Measurements from ENCODE around the gene PNMA6E.

The PNMA6E gene

DNA sequence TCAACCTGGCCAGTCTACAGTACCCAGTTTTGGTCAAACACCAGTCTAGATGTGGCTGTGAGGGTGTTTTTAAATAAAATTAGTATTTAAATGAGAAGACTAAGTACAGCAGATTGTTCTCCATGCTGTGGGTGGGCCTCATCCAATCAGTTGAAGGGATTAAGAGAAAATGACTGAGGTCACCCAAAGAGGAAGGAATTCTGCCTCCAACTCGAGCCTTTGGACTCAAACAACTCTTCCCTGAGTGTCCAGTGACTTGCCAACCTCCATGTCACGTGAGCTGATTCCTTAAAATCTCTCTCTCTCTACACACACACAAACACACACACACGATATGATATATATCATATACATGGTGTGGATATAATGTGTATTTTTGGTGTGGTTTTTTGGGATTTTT lies 34.7 kb upstream of the PNMA6E start:
- no peak for DNase-seq (ENCODE audit: low read depth in 2 of 2)

DNA sequence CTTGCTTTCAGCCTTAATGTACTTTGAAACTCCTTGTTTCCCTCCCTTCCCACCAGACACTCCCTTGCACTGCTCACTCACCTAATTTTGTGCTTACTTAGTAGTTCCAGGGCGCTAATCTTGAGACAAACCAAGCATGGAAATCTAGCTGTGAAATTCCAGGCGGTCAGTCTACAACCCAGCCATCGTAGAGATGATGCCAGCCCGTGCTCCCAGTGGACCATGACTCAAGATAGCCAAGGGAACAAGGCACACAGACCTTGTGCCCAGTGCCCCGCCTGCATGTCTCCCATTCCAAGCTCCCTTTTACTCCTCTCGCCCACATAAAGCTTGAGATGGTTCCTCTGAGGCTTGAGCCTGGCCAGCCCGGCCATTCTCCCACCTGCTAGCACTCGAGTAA lies 33.7 kb upstream of the PNMA6E start:
- no peak for DNase-seq (ENCODE audit: low read depth in 2 of 2)

DNA sequence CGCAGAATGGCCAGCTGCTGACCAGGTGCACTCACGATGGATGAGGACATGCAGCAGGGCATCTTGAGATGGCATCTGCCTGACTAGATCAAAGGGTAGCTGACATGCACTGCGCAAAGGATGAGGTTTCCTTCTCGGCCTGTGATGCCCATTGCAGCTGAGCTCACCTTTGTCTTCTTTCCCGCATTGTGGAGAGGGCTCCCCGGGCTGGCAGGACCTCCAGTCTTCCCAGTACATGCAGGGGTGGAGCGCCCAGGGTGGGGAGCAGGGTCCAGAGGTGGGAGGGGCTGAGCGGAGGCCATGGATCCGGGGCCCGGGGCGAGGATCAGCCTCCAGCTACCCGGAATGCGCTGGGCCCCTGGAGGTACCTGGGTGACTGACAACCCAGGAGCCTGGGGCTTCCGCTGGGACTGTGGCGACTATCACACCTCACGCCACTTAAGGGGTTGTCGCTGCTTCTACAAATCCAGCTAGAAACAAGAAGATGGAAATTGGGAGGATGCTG lies 32.7 kb upstream of the PNMA6E start:
- no peak for DNase-seq (ENCODE audit: low read depth in 2 of 2)

DNA sequence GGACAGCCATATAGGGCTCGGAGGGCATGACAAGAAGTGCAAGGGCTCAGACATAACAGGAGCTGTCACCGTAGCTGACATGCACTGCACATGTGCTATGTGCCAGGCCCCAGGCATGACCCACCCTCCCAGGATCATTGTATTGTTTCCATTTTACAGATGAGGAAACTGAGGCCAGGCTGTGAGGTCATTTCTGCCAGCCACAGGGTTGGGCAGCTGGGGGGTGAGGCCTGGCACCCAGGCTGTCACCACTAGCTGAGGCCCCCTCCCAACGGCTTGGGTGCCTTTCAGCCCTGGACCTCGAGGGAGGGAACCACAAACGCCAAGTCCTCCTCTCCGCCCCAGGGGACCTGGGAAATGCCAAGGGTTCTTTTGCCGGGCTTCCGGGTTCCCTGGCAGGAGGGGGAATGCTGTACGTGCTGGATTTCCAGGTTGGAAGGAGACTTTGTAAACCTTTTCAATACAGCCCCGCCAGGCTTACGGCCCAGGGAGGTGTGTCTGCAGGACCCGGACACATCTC lies 32.1 kb upstream of the PNMA6E start:
- no peak for DNase-seq (ENCODE audit: low read depth in 2 of 2)

DNA sequence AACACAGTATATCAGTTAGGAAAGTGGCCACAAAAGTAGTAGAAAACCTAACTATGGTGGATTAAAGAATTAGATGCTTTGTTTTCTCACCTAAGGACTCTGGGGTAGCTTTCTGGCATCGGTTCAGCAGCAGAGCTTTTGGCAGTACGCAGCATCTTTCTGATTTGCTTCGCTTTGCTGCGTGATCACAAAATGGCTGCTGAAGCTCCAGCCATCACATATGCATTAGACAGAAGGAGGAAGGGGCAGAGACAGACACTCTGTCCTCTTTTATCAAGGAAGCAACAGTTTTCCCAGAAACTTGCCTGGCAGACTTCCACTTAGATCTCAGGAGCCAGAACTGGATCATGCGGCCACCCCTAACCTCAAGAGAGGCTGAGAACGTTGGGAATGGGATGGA lies 29.6 kb upstream of the PNMA6E start:
- no peak for DNase-seq (ENCODE audit: low read depth in 2 of 2)

DNA sequence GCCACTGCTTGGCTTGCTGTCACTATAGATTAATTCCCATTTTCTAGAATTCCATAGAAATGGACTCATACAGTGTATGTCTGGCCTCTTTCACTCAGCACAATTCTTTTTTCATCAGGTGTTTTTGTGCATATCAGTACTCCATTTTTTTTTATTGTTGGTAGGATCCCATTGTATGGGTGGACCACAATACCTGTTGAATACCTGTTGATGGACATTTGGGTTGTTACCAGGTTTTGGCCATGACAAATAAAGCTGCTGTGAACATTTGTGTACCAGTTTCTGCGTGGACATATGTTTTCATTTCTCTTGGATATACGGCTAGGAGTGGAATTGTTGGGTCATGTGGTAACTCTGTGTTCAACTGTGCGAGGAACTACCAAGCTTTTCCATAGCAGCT lies 25.1 kb upstream of the PNMA6E start:
- no peak for DNase-seq (ENCODE audit: low read depth in 2 of 2)

DNA sequence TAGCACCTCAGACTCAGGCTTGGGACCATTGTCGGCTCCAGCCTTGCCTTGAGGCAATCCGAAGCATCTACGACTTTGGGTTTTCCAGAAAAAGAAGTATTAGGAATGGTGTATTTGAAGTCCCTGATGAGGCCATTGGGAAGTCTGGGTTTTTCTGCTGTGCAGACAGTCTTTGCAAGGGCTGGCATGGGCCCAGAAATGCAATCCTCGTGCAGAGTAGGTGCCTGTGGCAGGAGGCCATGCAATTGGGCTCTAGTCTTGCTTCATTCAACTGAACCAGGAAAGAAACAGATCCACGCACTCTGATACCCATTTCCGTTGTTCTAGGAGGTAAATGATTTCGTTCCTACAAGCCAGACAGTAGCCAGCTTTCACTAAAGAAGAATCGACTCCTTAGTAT lies 22.5 kb upstream of the PNMA6E start:
- DNase-seq (ENCODE audit: low read depth in 2 of 2) = no peak

DNA sequence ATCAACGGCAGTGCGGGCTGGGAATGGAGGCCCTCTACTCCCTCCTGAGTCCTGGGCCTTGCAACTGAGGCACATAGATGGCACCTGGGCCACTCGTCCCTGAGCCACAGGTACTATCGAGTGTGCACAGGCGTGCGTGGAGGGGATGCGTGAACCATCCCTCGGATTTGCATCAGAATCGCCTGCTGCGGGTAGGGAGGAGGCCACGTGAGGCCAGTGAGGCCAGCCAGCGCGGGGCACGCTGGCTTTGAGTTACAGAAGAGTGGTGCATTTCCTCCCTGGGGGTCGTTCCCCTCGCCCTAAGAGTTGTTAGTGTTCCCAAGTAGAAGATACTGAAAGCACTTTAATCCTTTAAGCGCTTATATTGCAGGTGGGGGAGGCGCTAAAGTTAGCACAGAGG lies 20.7 kb upstream of the PNMA6E start:
- DNase-seq (ENCODE audit: low read depth in 2 of 2) = no peak

DNA sequence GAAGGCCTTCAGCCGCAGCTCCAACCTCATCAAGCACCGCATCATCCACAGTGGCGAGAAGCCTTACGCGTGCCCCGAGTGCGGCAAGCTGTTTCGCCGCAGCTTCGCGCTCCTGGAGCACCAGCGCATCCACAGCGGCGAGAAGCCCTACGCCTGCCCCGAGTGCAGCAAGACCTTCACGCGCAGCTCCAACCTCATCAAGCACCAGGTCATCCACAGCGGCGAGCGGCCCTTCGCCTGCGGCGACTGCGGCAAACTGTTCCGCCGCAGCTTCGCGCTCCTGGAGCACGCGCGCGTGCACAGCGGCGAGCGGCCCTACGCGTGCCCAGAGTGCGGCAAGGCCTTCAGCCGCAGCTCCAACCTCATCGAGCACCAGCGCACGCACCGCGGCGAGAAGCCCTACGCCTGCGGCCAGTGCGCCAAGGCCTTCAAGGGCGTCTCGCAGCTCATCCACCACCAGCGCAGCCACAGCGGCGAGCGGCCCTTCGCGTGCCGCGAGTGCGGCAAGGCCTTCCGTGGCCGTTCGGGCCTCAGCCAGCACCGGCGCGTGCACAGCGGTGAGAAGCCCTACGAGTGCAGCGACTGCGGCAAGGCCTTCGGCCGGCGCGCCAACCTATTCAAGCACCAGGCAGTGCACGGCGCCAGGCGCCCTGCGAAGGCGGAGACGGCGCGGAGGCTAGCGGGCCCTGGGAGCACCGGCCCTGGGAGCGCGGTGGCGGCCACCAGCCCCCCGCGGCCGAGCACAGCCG lies 19.9 kb upstream of the PNMA6E start:
- no peak for DNase-seq (ENCODE audit: low read depth in 2 of 2)

DNA sequence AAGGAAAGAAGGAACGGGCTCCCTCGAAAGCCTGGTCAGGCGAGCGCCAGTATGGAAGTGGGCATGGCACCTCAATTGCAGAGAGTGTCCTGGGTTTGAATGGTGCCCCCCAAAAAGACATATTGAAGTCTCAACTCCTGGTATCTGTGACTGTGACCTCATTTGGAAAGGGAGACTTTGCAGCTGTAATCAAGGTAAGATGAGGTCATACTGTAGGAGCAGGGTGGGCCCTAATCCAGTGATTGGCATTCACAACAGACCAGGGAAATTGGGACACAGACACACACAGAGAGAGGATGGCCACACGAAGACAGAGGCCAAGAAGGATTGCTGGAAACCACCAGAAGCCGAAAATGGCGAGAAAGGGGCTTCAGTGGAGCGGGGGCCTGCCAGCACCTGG lies 16.5 kb upstream of the PNMA6E start:
- DNase-seq (ENCODE audit: low read depth in 2 of 2) = no peak

DNA sequence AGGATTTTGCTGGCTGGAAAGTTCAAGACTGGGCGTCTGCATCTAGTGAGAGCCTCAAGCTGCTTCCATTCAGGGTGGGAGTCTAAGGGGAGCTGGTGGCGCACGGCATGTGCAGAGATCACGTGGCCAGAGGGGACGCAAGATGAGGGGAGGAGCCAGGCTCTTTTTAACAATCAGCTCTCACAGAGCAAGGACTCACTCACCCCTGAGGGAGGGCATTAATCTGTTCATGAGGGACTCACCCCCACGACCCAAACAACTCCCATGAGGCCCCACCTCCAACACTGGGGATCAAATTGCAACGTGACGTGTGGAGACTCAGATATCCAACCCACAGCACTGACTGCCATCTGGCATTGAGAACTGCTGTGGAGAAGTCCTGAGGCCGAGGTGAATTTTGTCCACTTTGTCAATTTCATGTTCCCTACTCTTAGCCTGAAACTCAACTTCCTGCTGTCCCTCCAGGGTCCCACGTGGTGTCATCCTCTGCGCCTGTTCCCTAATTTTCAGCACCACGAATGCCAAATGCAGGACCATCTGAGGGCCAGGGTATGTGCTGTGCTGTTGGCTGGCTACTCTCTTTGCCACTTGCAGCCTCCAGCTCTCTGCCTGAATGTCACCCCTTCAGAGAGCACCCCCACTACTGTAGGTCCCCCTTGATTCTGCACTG lies 15.8 kb upstream of the PNMA6E start:
- no peak for DNase-seq (ENCODE audit: low read depth in 2 of 2)

DNA sequence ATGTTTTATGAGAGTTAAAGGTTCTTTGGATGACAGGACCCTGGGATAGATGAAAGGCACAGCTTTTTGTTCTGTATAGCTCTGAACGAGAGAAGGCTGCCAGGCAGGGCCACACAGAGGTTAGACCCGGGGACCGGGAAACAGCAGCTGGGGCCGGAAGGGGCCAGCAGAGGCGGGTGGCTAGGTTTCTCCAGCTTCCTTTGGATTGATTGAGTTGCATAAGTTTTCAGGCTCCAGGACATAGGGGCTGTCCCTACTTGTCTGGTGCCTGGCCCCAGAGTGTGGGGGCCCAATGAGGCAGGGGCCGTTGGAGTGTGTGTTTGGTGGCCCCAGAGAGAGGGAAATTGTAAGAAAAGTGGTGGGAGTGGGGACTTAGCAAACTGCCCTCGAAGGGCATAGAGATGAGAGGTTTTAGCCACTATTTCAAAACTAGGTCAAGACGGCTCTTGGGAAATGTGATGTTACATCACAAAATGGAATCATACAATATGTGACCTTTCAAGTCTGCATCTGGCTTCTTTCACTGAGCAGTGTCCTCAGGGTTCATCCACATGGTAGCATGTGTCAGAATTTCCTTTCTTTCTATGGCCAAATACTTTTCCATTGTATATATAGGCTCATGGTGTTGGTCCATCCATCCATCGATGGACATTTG lies 13.8 kb upstream of the PNMA6E start:
- DNase-seq (ENCODE audit: low read depth in 2 of 2) = no peak

DNA sequence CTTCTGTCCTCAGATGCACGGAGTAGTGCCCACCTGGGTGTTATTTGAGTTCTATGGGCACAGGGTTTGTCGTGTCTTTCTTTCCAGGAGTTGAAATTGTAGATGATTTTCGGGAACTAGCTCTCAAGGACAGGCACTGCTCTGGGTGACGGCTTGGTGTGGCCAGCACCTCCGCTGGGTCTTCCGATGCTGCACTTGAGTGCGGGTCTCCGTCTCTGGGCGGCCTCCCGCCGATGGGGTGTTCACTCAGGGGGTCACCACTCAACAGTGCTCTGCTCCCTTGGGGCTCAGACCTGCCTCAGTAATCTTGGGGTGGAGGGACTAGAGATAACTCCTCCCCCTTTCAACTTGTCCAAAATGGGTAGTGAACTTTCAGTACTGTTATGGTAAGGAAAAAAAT lies 12.6 kb upstream of the PNMA6E start:
- DNase-seq (ENCODE audit: low read depth in 2 of 2) = no peak

DNA sequence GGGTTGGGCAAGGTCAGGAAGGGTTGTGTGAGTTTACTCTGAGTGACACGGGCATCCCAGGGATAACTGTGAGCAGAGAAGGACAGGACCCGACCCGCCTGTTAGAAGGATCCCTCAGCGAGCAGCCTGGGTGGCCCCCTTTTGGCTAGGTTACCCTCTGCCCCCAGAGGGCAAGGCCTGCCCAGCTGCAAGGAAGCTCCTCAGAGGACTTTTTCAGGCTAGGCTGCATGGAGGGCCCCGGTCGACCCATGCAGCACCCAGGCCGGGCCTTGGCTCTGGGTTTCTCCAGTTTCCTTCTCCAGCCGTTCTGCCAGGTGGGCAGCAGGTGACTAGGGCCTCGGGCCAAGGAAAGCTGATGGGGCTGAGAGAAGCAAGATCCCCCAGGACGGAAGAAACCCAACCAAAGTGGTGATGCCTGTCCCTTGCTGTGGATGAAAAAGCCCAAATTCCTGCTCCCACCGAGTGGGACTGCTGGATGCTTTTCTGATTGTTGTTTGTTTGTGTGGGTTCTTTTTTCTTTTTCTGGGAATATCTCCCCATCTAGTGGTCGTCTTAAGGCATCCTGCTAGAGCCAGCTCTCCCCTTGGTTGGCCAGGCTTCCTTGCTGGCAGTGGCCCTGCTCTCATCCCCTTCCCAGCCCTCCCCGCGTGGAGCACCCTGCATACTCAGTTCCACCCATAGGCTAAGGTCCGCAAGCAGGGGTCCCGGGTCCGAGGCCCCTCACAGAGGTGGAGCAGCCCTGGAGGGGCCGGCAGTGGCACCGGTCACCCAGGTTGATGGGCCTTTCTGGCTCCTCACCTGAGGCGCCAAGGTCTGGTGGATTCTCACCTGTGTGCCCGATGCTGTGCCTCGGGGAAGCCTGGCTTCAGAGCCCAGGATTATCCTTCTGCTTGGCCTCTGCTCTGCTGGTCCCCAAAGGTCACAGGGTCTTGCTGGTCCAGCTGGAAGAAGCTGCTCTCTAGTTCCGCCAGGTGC lies 11.9 kb upstream of the PNMA6E start:
- DNase-seq (ENCODE audit: low read depth in 2 of 2) = no peak

DNA sequence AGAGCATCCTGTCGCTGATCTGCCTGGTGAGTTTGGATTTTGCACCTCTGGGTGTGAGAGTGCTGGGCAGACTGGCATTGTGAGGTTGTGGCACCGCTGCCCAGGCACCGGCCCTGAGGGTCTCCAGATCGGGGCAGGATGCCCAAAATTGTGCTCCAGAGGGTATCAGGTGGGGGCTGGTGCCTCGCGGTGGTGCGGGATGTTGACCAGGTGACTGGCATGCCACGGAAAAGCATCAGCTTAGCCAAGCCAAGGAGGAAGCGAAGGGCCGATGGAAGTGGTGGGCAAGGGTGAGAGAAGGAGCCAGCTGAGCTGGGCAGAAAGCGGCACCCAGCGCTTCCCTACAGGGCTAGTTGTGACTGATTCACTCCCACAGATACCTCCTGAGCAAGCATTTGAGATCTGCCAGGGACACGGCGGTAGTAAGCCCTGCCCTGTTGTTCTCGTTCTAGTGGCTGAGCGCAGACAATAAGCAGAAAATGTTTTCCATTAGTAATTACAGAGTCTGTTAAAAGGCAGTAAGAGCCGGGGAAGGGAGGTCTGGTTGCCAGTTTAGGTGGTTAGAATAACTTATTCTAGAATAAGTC lies 10.9 kb upstream of the PNMA6E start:
- DNase-seq (ENCODE audit: low read depth in 2 of 2) = no peak

DNA sequence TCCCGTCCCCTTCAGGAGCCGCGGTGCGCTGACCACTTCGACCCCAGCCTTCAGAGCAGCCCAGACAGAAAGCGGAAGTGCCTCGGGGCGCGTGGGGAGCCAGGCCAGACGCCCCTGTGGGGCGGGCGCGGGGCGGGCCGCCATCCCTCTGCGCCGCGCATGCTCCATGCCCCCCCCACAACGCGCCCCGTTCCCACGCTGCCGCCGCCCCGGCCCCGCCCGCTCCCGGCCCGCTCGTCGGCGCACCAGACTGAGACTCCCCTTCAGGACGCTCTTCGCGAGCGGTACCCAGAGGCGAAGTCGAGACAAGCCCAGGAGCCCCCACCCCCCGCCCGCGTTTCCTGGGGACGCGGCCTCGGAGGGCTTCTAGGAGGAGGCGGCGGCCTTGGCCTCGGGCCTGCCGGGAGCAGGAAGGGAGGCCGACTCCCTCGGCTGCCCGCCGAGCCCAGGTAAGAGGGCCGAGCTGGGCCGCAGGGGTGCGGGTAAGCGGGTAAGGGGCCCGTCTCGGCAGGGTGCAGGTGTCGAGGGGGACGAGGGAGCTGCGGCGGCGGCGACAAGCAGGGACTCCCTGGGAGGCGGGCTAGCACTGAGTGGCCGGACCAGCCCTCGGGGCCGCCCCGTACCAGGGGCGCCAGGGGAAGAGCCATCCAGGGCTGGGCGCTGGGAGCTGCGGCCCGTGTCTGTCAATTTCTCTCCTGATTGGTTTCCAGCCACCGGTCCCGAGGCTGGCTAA lies 10.3 kb upstream of the PNMA6E start, which contains the start of gene ZFP92:
ZFP92 (plus strand) TSS at position 218 of the 733 bp plus-strand sequence. CDS start 6,851 bp downstream, outside the sequence.
- peak in 1 of 2 donors; percentile 19 for DNase-seq (ENCODE audit: low read depth in 2 of 2)

DNA sequence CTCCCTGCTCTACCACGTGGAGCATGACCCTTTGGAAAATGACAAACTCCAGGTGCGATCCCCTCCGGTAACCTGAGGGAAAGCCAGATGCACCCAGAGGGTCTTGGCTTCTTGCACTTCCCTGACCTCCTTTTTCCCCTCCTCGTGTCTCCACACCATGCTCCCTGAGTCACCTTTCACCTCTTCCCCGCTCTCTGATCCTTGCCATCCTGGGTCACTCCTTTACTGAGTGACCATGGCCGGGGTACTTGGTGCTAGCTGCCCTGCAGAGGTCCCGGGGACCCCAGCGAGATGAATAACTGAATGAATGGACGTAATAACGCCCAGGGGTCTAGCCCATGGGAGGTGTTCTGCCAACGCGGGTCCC lies 9.7 kb upstream of the PNMA6E start:
- no peak for DNase-seq (ENCODE audit: low read depth in 2 of 2)

DNA sequence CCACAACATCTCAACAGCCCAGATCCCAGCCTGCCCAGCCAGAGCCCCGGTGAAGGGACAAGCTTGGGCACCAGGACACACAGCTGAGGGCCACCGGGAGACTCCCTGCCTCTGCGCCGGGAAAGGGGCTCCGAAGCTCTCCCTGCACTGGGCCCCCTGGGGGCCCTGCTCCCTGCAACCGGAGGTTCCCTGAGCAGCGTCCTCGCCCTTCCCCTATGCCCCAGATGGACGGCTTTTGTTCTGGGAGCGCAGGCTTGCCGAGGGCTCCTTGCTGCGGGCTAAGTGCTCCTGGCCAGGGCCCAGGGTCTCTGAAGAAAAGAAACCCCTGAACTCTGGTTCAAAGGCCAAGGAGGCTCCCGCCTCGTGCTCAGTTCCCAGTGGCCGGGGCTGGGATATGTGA lies 9.2 kb upstream of the PNMA6E start:
- no peak for DNase-seq (ENCODE audit: low read depth in 2 of 2)

DNA sequence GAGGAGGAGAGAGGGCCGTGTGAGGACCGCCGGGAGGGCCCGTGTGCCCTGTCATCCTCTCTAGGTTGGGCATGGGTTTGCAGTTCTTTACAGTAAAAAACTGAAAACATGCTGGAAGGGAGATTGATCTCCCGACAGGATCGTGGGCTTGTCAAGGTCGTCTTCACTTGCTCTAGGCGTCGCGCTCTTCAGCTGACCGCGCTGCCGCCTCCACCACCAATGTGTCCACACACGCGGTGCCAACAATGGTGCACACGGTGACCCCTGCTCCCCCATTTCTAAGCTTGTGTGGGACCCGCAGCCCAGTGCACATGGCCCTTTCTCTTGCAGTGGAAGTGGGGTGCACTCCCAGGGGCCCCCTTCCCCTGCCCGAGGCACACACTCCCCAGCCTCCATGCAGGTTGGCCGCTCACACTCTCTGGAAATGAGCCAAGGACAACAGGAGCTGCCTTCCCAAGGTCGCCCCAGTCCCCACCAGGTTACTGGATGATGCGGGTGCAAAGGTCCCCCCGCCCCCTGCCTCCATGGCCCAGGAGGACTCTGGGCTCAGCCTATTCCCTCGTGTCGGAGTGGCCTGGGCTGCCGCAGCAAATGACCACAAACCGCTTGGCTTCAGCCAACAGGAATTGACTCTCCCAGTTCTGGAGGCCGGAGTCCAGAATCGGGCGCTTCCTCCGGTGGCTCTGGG lies 8.4 kb upstream of the PNMA6E start:
- DNase-seq (ENCODE audit: low read depth in 2 of 2) = no peak

DNA sequence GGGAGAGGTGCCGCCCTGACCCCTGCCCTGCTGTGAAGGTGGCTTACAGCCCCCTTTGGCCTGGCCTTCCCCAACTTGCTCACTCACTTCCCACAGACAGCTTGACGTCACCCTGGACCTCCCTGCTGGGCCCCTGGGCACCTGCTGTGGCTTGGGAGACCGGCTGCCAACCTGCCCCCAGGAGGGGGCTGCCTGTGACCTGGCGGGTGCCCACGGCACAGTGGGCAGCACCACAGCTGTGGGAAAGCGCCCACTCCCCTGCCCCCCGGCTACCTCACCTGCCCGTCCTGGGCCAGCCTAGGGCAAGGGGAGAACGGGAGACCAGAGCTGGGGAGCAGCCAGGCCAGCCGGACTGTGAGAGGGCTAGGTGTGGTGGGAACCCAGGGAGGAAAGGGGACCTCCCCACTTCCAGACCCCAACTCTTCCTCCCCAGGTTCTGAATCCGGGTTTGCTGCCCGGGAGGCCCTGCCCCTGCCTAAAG lies 7.8 kb upstream of the PNMA6E start:
- DNase-seq (ENCODE audit: low read depth in 2 of 2) = no peak

All from stimulated activated CD8-positive, alpha-beta memory T cell treated with anti-CD3 and anti-CD28 coated beads, Interleukin-15, amount 100 ng/mL, for 48 hours (primary cell).